SU-DHL-6 (cell line): ENCODE data around the gene CATSPERZ.

Experiments
- H2AFZ ChIP-seq: fragments of 200-600 bp; sonication (generic); 2 replicates; pipeline ENCODE4 v1.6.1; 2014; ENCODE audit warnings: low read depth, mild to moderate bottlenecking, moderate library complexity, mixed read lengths, antibody characterized with exemption, low read length; ENCODE audit not compliant: severe bottlenecking
- H3F3A ChIP-seq: fragments of 200-600 bp; shearing (Covaris generic); 2 replicates; pipeline ENCODE4 v1.6.0; 2016; ENCODE audit warnings: antibody characterized with exemption, mild to moderate bottlenecking; ENCODE audit not compliant: insufficient read depth
- H3K27ac ChIP-seq: fragments of 200-600 bp; sonication (generic); 2 replicates; pipeline ENCODE4 v1.5.1; 2016; ENCODE audit warnings: low read depth, mild to moderate bottlenecking, low read length, moderate library complexity, mixed read lengths
- H3K27me3 ChIP-seq: fragments of 200-600 bp; sonication (generic), shearing (Covaris generic); 2 replicates; pipeline ENCODE4 v1.6.0; 2014; ENCODE audit warnings: mild to moderate bottlenecking, low read length
- H3K36me3 ChIP-seq: fragments of 200-600 bp; sonication (generic); 2 replicates; pipeline ENCODE4 v1.6.1; 2014; ENCODE audit warnings: mild to moderate bottlenecking, low read length, mixed read lengths
- H3K4me2 ChIP-seq: fragments of 300-600, 200-600 bp; shearing (Covaris generic), sonication (generic); 2 replicates; pipeline ENCODE4 v1.6.0; 2014; ENCODE audit warnings: low read length, low read depth, mild to moderate bottlenecking; ENCODE audit not compliant: poor library complexity, severe bottlenecking
- H3K4me3 ChIP-seq: fragments of 200-600 bp; sonication (generic); 2 replicates; pipeline ENCODE4 v1.5.1; 2014; ENCODE audit warnings: antibody characterized with exemption, low read length, mild to moderate bottlenecking, mixed read lengths; ENCODE audit not compliant: insufficient read depth, poor library complexity, severe bottlenecking
- H3K79me2 ChIP-seq: fragments of 200-600 bp; sonication (generic); 2 replicates; pipeline ENCODE4 v1.6.1; 2014; ENCODE audit warnings: mild to moderate bottlenecking, low read length, moderate library complexity; ENCODE audit not compliant: insufficient read depth
- H3K9ac ChIP-seq: fragments of 200-600 bp; sonication (generic); 2 replicates; pipeline ENCODE4 v1.7.0; 2014; ENCODE audit warnings: mild to moderate bottlenecking, low read length
- H3K9me2 ChIP-seq: fragments of 200-600 bp; sonication (generic); replicated peaks from 2 replicates; pipeline ENCODE4 v1.6.1; 2014; ENCODE audit warnings: low read length; ENCODE audit not compliant: insufficient read depth
- H3K9me3 ChIP-seq: fragments of 200-600 bp; sonication (generic); 2 replicates; pipeline ENCODE4 v1.6.1; 2014; ENCODE audit warnings: low read length, mixed read lengths; ENCODE audit not compliant: insufficient read depth
- H4K20me1 ChIP-seq: fragments of 200-600 bp; sonication (generic); 2 replicates; pipeline ENCODE4 v1.6.1; 2014; ENCODE audit warnings: low read depth, mild to moderate bottlenecking, antibody characterized with exemption, low read length, moderate library complexity, mixed read lengths
- CTCF ChIP-seq: fragments of 200-600 bp; sonication (generic); IDR thresholded peaks from one replicate; pipeline ENCODE4 v1.5.1; 2017; ENCODE audit warnings: antibody characterized with exemption, mild to moderate bottlenecking, low read length, moderate library complexity; ENCODE audit not compliant: insufficient read depth, poor library complexity, severe bottlenecking
- EZH2phosphoT487 ChIP-seq: fragments of 200-600 bp; sonication (generic), shearing (Covaris generic); conservative IDR thresholded peaks from 2 replicates; pipeline ENCODE4 v1.6.1; 2018; ENCODE audit warnings: mild to moderate bottlenecking, antibody characterized with exemption, low read length, moderate library complexity, mixed read lengths

Gene CATSPERZ

GRCh38 chr11:64285885-64286800 is 14.0 kb upstream of the CATSPERZ start:
- Histone ChIP-seq H3K4me2 (peak overlapping the region; percentile 99), H4K20me1 (no peaks in the 10 kb centered on the region), H2AFZ (peak overlapping the region; percentile 35), H3K36me3 (no peaks in the 10 kb centered on the region), H3K27me3 (no peaks in the 10 kb centered on the region), H3K9me3 (no peaks in the 10 kb centered on the region), H3K9ac (peak overlapping the region; percentile 95), H3F3A (peaks cover 4% of the 10 kb centered on the region; the same call in 1 of the 2 replicates), H3K79me2 (0 out of 2 replicates have a peak, but pooled peaks cover 4% of the 10 kb centered on the region), H3K4me3 (peak overlapping the region; percentile 84), H3K9me2 (no peaks in the 10 kb centered on the region), H3K27ac (peak overlapping the region; percentile 36; the same call in 1 of the 2 replicates)
- TF ChIP-seq CTCF, result no peak
- TF ChIP-seq EZH2phosphoT487, result no peak

- no peaks in the 10 kb centered on the region for H3K27me3 ChIP-seq
- H3F3A ChIP-seq, result peaks cover 4% of the 10 kb centered on the region; the same call in 1 of the 2 replicates
- H3K9me3 ChIP-seq, result no peaks in the 10 kb centered on the region
- no peak overlapping the region for H2AFZ ChIP-seq
- no peaks in the 10 kb centered on the region for H3K36me3 ChIP-seq
- no peak overlapping the region for H3K9ac ChIP-seq
- H3K79me2 ChIP-seq, result 0 out of 2 replicates have a peak, but pooled peaks cover 4% of the 10 kb centered on the region
- H4K20me1 ChIP-seq, result no peaks in the 10 kb centered on the region
- no peaks in the 10 kb centered on the region for H3K9me2 ChIP-seq
- no peak overlapping the region for H3K27ac ChIP-seq
- H3K4me3 ChIP-seq, result no peak overlapping the region
- no peak for TF ChIP-seq CTCF
- no peak for TF ChIP-seq EZH2phosphoT487
- H3K4me2 ChIP-seq, result peak overlapping the region; percentile 99
Observed at GRCh38 chr11:64286801-64287159, 13.4 kb upstream of the CATSPERZ start.

- Histone ChIP-seq H3K4me2 (no peak overlapping the region), H3K36me3 (no peaks in the 10 kb centered on the region), H3K9me2 (no peaks in the 10 kb centered on the region), H3K4me3 (no peak overlapping the region), H3K9ac (no peak overlapping the region), H3K27me3 (no peaks in the 10 kb centered on the region), H4K20me1 (no peaks in the 10 kb centered on the region), H3K27ac (no peak overlapping the region), H3K79me2 (0 out of 2 replicates have a peak, but pooled peaks cover 4% of the 10 kb centered on the region), H3F3A (peaks cover 4% of the 10 kb centered on the region; the same call in 1 of the 2 replicates), H3K9me3 (no peaks in the 10 kb centered on the region), H2AFZ (no peak overlapping the region)
- no peak for TF ChIP-seq CTCF
- TF ChIP-seq EZH2phosphoT487, result no peak
Observed at GRCh38 chr11:64287676-64288352, 12.3 kb upstream of the CATSPERZ start.
